ENCODE measurements around the gene TRAPPC3L. TPM values are rescaled to one million over a fixed set of nuclear protein-coding genes. Genes with fewer than 3 reads are reported as not detected.

The TRAPPC3L gene
- total RNA-seq, 1 experiment from 2014 or later = 0.06 TPM

DNA sequence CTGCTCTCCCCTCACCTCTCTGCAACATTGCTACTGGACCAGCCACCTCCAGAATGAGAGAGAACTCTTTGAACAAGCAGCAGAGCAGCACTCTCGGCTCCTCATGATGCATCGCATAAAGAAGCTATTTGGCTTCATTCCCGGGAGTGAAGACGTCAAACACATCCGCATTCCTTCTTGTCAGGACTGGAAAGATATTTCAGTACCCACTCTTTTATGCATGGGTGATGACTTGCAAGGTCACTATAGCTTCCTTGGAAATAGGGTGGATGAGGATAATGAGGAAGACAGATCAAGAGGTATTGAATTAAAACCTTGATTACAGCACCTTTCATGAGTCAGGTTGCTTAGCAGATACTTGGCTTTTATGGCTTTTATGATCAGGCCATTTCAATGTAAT is 12.4 kb upstream of the TRAPPC3L start:
- DNase-seq (ENCODE audit: low read depth) = peak; percentile 92

DNA sequence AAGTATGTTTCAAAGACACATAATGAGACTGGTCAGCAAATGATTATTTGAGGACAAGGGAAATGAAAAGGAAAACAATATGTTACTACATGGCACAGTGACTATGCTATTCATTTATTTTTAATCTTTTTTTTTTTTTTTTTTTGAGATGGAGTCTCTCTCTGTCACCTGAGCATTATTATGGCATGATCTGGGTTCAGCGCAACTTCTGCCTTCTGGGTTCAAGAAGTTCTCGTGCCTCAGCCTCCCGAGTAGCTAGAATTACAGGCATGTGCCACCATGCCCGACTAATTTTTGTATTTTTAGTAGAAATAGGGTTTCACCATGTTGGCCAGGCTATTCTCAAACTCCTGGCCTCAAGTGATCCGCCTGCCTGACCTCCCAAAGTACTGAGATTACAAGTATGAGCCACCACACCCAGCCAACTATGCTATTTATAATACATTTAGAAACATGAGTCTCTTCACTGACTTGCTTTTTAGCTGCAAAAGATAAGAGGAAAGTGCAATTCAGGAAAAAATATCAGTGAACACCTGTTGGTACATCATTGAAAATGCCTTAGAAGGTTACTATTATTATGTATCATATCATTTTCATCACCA is 11.4 kb upstream of the TRAPPC3L start:
- DNase-seq (ENCODE audit: low read depth) = no peak

DNA sequence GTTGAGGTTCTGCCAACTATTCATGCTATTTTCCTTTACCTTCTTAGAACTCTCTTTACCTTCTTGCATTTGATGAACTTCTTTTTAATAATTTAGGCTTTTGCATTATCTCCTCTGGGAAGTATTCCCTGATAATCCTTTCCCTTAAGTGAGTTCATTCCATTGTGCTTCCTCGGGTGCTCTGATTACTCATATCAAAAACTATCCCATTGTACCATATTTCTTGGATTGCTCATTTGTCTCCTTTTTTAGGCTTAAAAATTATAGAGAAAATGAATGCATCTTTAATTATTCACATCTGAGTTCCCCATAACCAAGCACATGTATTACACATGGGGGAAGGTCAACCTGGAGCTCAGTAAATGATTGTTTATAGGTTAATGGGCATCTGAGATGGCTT is 10.6 kb upstream of the TRAPPC3L start:
- peak; percentile 72 for DNase-seq (ENCODE audit: low read depth)

- DNase-seq (ENCODE audit: low read depth) = no peak
Observed at GRCh38 chr6:116553451-116553850, 8.0 kb upstream of the TRAPPC3L start, which contains the start of gene CALHM4. Gene CALHM4 (plus strand): TSS chr6:116553751. CDS start chr6:116553794, 43 bp downstream.

- DNase-seq (ENCODE audit: low read depth) = no peak
Observed at GRCh38 chr6:116550796-116551195, 5.3 kb upstream of the TRAPPC3L start.

DNA sequence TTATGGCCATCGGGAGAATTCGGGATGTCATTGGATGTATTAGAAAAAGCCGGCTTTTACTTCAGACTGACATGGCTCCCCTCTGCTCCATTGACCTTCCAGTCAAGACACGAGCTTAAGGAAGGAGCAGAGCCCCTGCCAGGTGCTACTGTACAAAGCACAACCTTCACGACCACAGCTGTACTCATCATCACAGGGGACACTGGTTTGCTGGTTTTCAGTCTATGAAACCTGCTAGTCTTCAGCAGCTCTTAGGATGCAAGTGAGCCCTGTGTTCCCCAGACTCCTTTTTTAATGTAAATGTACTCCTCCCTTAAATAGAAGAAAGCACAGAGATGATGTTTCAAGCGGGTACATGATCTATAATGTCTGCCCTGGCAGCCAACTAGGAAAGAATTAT is 1.9 kb upstream of the TRAPPC3L start:
- no peak for DNase-seq (ENCODE audit: low read depth)

DNA sequence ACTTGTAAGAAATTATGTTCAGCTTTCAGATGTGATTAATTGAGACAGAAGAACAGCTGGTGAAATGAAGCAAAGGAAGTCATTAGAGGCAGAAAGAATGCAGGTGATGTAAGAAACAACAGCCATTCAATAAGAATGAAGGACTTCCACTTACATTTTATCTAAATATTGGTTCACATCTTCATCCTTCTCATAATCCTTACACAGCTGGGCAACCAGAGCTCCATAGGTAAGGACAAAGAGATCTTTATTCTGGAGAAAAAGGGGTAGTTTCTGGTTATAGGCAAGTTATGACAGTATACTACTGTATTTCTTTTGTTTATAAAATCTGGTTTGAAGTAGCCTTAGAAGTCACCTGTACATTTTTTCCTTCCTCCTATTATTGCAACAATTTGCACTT is 2.3 kb downstream of the TRAPPC3L start:
- no peak for DNase-seq (ENCODE audit: low read depth)

- DNase-seq (ENCODE audit: low read depth) = no peak
Observed at GRCh38 chr6:116542426-116542825, 3.1 kb downstream of the TRAPPC3L start.

DNA sequence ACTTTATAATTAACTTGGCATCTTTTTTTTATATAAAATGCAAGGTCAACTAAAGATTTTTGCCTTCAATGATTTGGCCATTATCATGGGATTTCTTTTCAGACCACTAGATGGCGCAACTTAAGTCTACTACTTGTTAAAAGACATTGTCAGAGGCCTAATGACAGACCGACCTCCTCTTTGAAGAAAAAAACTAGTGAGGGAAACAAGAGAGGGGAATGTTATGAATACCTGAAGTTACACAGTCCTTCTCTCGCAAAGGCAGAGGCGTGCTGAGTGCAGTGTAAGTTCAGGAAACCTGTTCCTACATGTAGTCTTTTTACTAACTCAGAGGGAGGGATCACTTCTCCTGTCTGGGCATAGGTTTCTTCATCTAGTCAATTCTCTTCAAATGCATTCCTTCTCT is 9.3 kb downstream of the TRAPPC3L start:
- DNase-seq (ENCODE audit: low read depth) = peak; percentile 54

GRCh38 chr6:116535109-116535508 is 10.4 kb downstream of the TRAPPC3L start:
- no peak for DNase-seq (ENCODE audit: low read depth)

DNA sequence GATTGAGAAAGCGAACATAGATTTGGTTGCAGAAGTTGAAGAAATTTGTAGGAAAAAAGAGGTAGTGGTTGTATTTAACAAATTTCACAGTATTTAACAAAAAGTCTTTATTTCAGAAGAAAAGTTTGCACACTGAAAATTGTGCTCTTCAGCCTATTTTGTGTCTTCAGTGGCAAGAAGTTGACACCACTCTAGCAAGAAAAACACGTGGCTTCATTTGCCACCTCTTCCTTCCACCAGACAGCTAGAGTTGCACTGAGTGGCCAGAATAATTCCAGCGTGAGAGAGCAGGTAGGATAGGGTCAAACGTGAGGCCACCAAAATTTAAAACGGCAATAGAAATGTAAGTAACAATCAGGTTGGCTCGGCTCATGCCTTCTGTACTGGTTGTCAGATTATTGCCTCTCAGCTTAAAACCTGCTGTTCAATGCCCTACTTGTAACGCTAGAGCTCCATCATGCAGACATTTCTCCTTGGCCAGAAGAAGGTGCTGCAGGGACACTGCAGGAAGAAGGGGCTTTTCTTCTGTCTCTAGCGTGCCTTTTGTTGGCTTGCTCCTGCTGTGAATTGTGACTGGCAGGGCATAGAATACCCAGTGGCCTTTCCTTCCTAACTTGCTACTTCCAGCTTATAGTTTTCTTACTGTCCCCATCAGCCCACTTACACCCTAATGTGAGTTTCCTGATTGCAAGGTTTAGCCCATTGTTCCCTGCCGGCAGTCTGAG is 12.1 kb downstream of the TRAPPC3L start:
- no peak for DNase-seq (ENCODE audit: low read depth)

- DNase-seq (ENCODE audit: low read depth) = peak; percentile 56
Observed at GRCh38 chr6:116531675-116532570, 13.6 kb downstream of the TRAPPC3L start.

- DNase-seq (ENCODE audit: low read depth) = no peak
Observed at GRCh38 chr6:116530436-116530835, 15.0 kb downstream of the TRAPPC3L start.

- no peak for DNase-seq (ENCODE audit: low read depth)
Observed at GRCh38 chr6:116529466-116530290, 15.8 kb downstream of the TRAPPC3L start.

DNA sequence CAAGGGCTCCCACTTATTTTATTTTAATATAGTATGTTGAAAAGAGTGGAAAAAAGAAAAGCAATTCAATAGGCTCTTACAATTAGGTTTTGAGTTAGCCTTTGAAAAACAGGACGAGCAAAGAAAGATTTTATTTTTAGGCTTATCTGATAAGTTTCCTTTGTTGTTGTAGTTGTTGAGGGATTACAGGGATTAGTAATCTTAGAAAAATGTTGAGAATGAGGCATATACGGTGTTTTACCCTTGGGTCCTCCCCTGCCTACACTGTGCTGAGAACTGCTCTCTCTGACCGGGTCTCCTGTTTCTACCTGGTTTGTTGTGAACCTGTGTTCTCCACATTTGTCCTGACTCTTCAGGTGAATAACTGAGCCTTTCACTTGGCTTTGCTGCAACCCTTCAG is 16.7 kb downstream of the TRAPPC3L start:
- peak; percentile 50 for DNase-seq (ENCODE audit: low read depth)

GRCh38 chr6:116528133-116528532 is 17.4 kb downstream of the TRAPPC3L start:
- no peak for DNase-seq (ENCODE audit: low read depth)

GRCh38 chr6:116524236-116524635 is 21.2 kb downstream of the TRAPPC3L start:
- DNase-seq (ENCODE audit: low read depth) = no peak

- no peak for DNase-seq (ENCODE audit: low read depth)
Observed at GRCh38 chr6:116522896-116523295, 22.6 kb downstream of the TRAPPC3L start.

DNA sequence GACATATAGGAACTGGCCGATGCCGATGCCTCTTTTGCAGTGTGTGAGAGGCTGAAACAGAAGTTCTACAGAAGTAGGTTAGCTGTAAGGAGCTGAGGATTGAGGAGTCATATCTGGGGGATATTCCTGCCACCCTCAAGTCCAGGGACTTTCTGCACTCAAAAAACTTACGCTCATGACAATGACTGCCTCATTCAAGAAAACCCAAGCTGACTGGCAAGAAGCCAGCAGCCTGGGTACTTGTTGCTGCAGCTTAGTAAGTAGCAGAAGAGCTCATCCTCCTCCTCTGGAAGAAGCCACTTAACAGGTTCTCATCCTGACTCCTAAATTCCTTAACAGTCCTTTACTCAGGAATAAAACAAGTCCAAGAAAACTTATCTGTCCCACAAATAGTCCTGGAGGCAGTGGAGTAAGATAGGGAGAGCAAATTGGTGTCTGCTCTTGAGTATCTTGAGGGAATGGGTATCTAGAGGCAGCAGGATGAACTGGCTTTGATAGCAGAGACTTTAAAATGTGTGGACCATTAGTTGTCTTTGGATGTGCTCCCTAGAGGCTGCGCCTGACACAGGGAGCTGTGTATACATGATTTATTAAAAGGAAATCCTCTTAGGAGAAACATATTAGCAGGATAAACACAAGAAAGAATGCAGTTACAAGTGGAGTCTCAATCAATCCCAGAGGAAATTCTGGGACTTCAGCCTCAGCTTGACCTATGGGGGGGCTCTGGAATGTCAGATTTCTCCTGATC is 26.7 kb downstream of the TRAPPC3L start:
- DNase-seq (ENCODE audit: low read depth) = no peak

- no peak for DNase-seq (ENCODE audit: low read depth)
Observed at GRCh38 chr6:116515141-116515540, 30.3 kb downstream of the TRAPPC3L start.

Data from HT1080 (cell line).